ENCODE measurements around the gene CEP57L1. TPM values are rescaled to one million over a fixed set of nuclear protein-coding genes. Genes with fewer than 3 reads are reported as not detected.

CEP57L1 gene
- total RNA-seq, 4 donors from 2014 or later, result 10.3 to 29.7 (median 17.5) TPM

DNA sequence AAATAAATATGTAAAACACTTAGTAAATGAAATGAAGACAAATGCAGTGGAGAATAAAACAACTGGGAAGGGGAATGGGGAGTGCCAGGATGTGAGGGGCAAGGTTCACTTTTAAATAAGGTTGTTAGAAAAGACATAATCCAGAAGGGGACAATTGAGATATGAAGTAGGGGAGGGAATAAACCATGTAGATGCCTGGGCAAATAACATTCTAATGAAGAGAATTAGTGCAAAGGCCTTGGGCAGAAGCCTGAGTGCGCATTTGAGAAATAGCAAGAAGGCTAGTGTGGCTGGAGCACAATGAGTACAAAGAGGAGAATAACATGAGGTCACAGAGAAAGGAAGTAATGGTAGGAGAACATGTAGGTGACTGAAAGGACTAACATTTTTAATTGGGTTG is 2.4 kb downstream of the CEP57L1 start:
- DNase-seq (no peak), ATAC-seq (no peak)
- Histone ChIP-seq H3K36me3 (no peaks in the 10 kb centered on the region), H3K4me1 (peaks cover 16 to 20% of the 10 kb centered on the region in 2 donors), H3K9me3 (no peaks in the 10 kb centered on the region), H3K4me3 (no peak overlapping the region), H3K27me3 (no peaks in the 10 kb centered on the region), H3K27ac (no peak overlapping the region)
- intact Hi-C loops (cut with DNase I; ENCODE audit: low total_unique reads), result loop anchor here (5.0 to 10.0 kb wide), 6 partner anchors 75 to 1423 kb away; partner anchors contain the start of genes OSTM1, PPIL6, SMPD2 and SNX3
- in situ Hi-C loops (cut with MboI; ENCODE audit: low sequenced_read_pairs in 4 of 4), result loop anchor here in 3 of 4 donors (5.0 to 25.0 kb wide), 3 partner anchors 285 to 435 kb away; partner anchors contain the start of gene CD164 (in 3 of the 3)
- no peak for TF ChIP-seq POLR2A (IDR thresholded peaks at IDR 0.05)
- TF ChIP-seq, protein P1, sequence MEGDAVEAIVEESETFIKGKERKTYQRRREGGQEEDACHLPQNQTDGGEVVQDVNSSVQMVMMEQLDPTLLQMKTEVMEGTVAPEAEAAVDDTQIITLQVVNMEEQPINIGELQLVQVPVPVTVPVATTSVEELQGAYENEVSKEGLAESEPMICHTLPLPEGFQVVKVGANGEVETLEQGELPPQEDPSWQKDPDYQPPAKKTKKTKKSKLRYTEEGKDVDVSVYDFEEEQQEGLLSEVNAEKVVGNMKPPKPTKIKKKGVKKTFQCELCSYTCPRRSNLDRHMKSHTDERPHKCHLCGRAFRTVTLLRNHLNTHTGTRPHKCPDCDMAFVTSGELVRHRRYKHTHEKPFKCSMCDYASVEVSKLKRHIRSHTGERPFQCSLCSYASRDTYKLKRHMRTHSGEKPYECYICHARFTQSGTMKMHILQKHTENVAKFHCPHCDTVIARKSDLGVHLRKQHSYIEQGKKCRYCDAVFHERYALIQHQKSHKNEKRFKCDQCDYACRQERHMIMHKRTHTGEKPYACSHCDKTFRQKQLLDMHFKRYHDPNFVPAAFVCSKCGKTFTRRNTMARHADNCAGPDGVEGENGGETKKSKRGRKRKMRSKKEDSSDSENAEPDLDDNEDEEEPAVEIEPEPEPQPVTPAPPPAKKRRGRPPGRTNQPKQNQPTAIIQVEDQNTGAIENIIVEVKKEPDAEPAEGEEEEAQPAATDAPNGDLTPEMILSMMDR (IDR thresholded peaks at IDR 0.05 in 4 of 5, conservative IDR thresholded peaks at IDR 0.05 in 1 of 5), result no peak

- ATAC-seq, result no peak
- DNase-seq, result no peak
- H3K27ac ChIP-seq, result no peak overlapping the region
- H3K36me3 ChIP-seq, result no peaks in the 10 kb centered on the region
- intact Hi-C loops (cut with DNase I; ENCODE audit: low total_unique reads), result no loop called here
- H3K9me3 ChIP-seq, result no peaks in the 10 kb centered on the region
- TF ChIP-seq, protein P1 (IDR thresholded peaks at IDR 0.05 in 4 of 5, conservative IDR thresholded peaks at IDR 0.05 in 1 of 5), result no peak
- TF ChIP-seq POLR2A (IDR thresholded peaks at IDR 0.05), result no peak
- no peaks in the 10 kb centered on the region for H3K27me3 ChIP-seq
- in situ Hi-C loops (cut with MboI; ENCODE audit: low sequenced_read_pairs in 4 of 4), result loop anchor here in 1 of 4 donors (25.0 kb wide), 1 partner anchor 815 kb away; the partner anchor contains the start of gene AFG1L
- peaks cover 10 to 15% of the 10 kb centered on the region in 2 donors for H3K4me1 ChIP-seq
- no peak overlapping the region for H3K4me3 ChIP-seq
Observed at GRCh38 chr6:109102762-109103161, 7.5 kb downstream of the CEP57L1 start.

DNA sequence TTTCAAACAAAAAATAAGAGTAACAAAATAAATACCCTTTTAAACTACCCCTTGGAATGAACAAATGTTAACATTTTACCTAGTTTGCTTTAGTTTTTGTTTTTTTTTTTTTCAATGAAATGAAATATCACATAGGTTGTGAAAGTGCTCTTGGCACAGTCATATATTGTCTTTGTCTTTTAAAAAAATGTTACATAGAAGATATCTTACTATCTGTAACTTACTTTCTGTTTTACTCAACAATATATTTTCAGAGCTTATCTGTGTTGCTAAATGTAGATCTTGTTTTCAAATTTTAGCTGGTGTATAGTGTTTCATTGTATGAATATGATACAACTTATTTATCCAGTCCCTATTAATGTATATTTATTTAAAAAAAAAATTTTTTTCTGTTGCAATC is 8.6 kb downstream of the CEP57L1 start:
- Histone ChIP-seq H3K9me3 (no peaks in the 10 kb centered on the region), H3K27me3 (no peaks in the 10 kb centered on the region), H3K4me3 (no peak overlapping the region), H3K27ac (no peak overlapping the region), H3K4me1 (peaks cover 7 to 15% of the 10 kb centered on the region in 2 donors), H3K36me3 (no peaks in the 10 kb centered on the region)
- DNase-seq, result no peak
- no peak for TF ChIP-seq POLR2A (IDR thresholded peaks at IDR 0.05)
- TF ChIP-seq, protein P1 (IDR thresholded peaks at IDR 0.05 in 4 of 5, conservative IDR thresholded peaks at IDR 0.05 in 1 of 5), result no peak
- ATAC-seq, result no peak
- intact Hi-C loops (cut with DNase I; ENCODE audit: low total_unique reads) (no loop called here), in situ Hi-C loops (cut with MboI; ENCODE audit: low sequenced_read_pairs in 4 of 4) (loop anchor here in 1 of 4 donors (25.0 kb wide), 1 partner anchor 817 kb away; the partner anchor contains the start of gene AFG1L)

DNA sequence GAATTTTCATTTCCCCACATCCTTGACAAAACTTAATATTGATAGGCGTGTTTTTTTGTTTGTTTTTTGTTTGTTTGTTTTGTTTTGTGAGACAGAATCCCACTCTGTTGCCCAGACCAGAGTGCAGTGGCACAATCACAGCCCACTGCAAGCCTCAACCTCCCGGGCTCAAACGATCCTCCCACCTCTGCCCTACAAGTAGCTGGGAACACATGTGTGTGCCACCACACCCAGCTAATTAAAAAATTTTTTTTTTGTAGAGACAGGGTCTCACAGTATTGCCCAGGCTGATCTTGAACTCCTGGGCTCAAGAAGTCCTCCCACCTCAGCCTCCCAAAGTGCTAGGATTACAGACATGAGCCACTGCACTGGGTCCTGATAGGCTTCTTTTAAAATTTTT is 9.2 kb downstream of the CEP57L1 start:
- Histone ChIP-seq H3K27me3 (no peaks in the 10 kb centered on the region), H3K36me3 (no peaks in the 10 kb centered on the region), H3K4me3 (no peak overlapping the region), H3K4me1 (peaks cover 7 to 15% of the 10 kb centered on the region in 2 donors), H3K27ac (no peak overlapping the region), H3K9me3 (no peaks in the 10 kb centered on the region)
- ATAC-seq (no peak), DNase-seq (no peak)
- intact Hi-C loops (cut with DNase I; ENCODE audit: low total_unique reads), result no loop called here
- in situ Hi-C loops (cut with MboI; ENCODE audit: low sequenced_read_pairs in 4 of 4), result loop anchor here in 1 of 4 donors (25.0 kb wide), 1 partner anchor 817 kb away; the partner anchor contains the start of gene AFG1L
- TF ChIP-seq, protein P1 (IDR thresholded peaks at IDR 0.05 in 4 of 5, conservative IDR thresholded peaks at IDR 0.05 in 1 of 5), result no peak
- TF ChIP-seq POLR2A (IDR thresholded peaks at IDR 0.05), result no peak
